GM12864 (cell line): ENCODE data around the gene BCL11B.

Experiments
- DNase-seq: peaks from one replicate; pipeline ENCODE4 v3.0.0-alpha.2; 2011; ENCODE audit warnings: low read depth
- H3K4me3 ChIP-seq: 2 replicates; pipeline ENCODE4 v1.5.1; 2011; ENCODE audit warnings: mild to moderate bottlenecking, low read depth, low read length, control low read depth
- TF ChIP-seq, protein P1 (sequence below): IDR thresholded peaks from 2 replicates; pipeline ENCODE4 v1.5.1; 2011; ENCODE audit warnings: low read depth, mild to moderate bottlenecking, moderate library complexity, low read length, control low read depth, inconsistent platforms; ENCODE audit errors: missing control alignments

The BCL11B gene

DNA sequence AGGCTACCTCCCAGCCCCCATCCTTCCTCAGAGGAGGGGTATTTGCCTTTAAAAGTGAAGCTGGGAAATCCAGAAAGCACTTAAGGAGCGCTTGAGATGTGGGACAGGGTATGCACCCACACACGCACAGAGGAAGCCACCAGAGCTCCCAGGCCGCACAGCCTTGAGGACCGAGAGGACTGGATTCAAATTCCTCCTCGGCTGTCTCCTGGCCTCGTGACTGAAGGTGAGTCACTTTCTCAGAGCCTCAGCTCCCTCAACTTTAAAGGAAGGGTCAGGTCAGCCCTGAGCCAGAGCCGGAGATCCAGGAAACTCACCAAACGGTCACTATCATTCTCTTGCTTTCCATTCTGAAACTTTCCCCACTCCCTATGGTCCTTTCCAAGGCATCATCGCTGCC is 37.6 kb downstream of the BCL11B start:
- DNase-seq, result no peak
- no peak overlapping the region for H3K4me3 ChIP-seq

GRCh38 chr14:99233222-99234035 is 38.6 kb downstream of the BCL11B start:
- no peak for DNase-seq
- no peak overlapping the region for H3K4me3 ChIP-seq
- TF ChIP-seq, protein P1, sequence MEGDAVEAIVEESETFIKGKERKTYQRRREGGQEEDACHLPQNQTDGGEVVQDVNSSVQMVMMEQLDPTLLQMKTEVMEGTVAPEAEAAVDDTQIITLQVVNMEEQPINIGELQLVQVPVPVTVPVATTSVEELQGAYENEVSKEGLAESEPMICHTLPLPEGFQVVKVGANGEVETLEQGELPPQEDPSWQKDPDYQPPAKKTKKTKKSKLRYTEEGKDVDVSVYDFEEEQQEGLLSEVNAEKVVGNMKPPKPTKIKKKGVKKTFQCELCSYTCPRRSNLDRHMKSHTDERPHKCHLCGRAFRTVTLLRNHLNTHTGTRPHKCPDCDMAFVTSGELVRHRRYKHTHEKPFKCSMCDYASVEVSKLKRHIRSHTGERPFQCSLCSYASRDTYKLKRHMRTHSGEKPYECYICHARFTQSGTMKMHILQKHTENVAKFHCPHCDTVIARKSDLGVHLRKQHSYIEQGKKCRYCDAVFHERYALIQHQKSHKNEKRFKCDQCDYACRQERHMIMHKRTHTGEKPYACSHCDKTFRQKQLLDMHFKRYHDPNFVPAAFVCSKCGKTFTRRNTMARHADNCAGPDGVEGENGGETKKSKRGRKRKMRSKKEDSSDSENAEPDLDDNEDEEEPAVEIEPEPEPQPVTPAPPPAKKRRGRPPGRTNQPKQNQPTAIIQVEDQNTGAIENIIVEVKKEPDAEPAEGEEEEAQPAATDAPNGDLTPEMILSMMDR, result no peak

More for the DNA sequence above, 37.6 kb downstream of the BCL11B start:
- TF ChIP-seq, protein P1, result no peak

- TF ChIP-seq, protein P1, result no peak
- no peak overlapping the region for H3K4me3 ChIP-seq
- no peak for DNase-seq
Measured at GRCh38 chr14:99232714-99233214, 39.2 kb downstream of the BCL11B start.

DNA sequence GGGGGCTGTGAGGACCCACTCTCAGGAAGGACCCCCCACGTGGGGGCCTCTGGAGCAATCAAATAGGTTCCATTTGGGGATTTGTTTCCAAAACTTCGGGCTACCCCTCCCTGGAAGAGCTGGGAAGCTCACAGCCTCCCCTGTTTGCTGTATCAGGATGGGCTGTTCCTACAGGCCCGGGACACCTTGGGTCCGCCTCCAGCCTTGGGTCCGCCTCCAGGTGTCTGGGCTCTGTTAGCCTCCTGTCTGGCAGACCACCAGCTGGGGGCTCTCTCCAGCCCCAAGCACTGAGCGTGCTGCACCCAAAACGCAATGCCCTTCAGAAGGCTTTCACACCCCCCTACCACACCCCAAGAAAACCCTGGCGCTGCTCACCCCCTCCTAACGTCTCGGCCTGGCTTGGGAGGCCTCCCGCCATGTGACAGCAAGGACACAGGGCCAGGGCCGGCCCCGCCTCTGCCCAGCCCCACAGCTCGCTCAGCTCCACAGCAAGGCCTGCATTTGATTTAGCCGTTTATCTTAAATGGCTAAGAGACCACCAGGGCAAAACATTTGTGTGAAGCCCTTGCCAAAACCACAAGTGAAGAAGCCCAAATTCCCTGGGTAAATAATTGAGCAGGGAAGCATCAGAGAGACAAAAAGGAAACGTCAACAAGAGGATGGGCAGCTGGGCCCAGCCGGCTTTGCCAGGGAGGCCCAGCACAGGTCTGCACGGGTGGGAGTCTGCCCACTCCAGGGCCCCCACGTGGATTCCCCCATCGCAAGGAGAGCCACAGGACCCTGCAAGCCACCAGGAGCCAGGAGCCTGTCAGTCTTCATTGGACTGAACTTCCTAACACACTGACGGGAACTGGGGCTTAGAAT is 39.9 kb downstream of the BCL11B start:
- TF ChIP-seq, protein P1, result no peak
- no peak overlapping the region for H3K4me3 ChIP-seq
- DNase-seq, result no peak

DNA sequence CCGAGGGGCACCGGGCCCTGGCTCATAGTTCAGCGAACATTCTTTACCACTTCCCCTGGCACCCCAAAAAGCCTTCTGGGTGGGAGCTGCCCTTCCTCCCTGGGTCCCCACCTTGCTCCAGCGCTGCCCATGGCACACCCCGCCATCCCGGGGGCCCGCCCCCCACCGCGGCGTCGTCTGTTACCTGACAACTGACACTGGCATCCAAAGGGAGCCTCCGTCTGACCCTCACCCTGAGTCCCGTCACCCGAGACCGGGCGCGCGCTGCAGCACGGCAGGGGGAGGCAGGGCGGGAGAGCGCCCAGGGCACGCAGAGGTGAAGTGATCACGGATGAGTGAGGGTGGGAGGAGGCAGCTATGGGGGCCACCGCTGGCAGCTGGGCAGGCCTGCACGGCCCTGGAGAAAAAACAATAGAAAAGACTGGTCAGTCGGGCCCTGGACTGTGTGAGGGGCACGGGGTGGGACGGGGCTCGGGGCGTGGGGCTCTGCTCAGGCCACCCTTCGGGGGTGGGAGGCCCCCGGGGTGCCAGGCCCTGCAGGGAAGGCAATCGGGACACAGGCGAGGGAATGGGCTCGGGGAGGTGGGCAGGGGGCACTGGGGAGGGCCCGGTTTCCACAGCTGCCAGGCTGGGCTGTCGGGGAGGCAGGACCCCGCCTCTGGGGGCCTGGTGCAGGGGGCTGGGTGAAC is 40.7 kb downstream of the BCL11B start:
- DNase-seq, result no peak
- no peak overlapping the region for H3K4me3 ChIP-seq
- TF ChIP-seq, protein P1, result no peak

- DNase-seq, result no peak
- no peak overlapping the region for H3K4me3 ChIP-seq
- TF ChIP-seq, protein P1, result no peak
Measured at GRCh38 chr14:99230208-99231151, 41.5 kb downstream of the BCL11B start.
